GM12891 (cell line): ENCODE results near the gene SERPINB2.

ENCODE experiments used
- PAX5 ChIP-seq: IDR thresholded peaks from 2 replicates; pipeline ENCODE4 v1.6.1; 2011; ENCODE audit warnings: low read length, moderate library complexity, mild to moderate bottlenecking; ENCODE audit not compliant: insufficient read depth, severe bottlenecking
- POLR2A ChIP-seq: IDR thresholded peaks from 2 replicates; pipeline ENCODE4 v1.6.1; 2011; ENCODE audit warnings: low read depth, low read length, control low read depth
- POLR2AphosphoS5 ChIP-seq: IDR thresholded peaks from 2 replicates; pipeline ENCODE4 v1.6.1; 2011; ENCODE audit warnings: low read depth, low read length, control low read depth
- POU2F2 ChIP-seq: IDR thresholded peaks from 2 replicates; pipeline ENCODE4 v1.6.1; 2011; ENCODE audit warnings: low read depth, mild to moderate bottlenecking, control low read depth, low read length, moderate library complexity
- SPI1 ChIP-seq: IDR thresholded peaks from 2 replicates; pipeline ENCODE4 v1.6.1; 2011; ENCODE audit warnings: low read depth, low read length, control low read depth
- TAF1 ChIP-seq: IDR thresholded peaks from 2 replicates; pipeline ENCODE4 v1.6.1; 2011; ENCODE audit warnings: low read depth, low read length, control low read depth

GRCh38 chr18:63924551-63924950, 37.0 kb downstream of the SERPINB2 start:
- TF ChIP-seq POLR2A (no peak), SPI1 (no peak), POLR2AphosphoS5 (no peak), TAF1 (no peak), POU2F2 (no peak), PAX5 (no peak)
